Suppressor macrophage (primary cell): ENCODE measurements around the gene FAM193A.
"Not testable (repeated sequence)": the region's sequence is repeated elsewhere in the genome, so short reads cannot be mapped to it uniquely, and the experiment has no call there.

Source experiments
- DNase-seq, 4 experiments: peaks; one replicate each; pipeline ENCODE4 v3.0.0-alpha.2; 2020 to 2022

The FAM193A gene

GRCh38 chr4:2619459-2619858, 83.0 kb downstream of the FAM193A start:
- no peak for DNase-seq

- DNase-seq = no peak
These were observed 85.0 kb downstream of the FAM193A start for GRCh38 chr4:2621419-2621818.

- no peak for DNase-seq
These were observed 87.0 kb downstream of the FAM193A start for GRCh38 chr4:2623442-2623841.

- DNase-seq = no peak
These were observed 88.5 kb downstream of the FAM193A start for GRCh38 chr4:2624782-2625530.

GRCh38 chr4:2626231-2626630, 89.8 kb downstream of the FAM193A start:
- DNase-seq = no peak

GRCh38 chr4:2630556-2631273, 94.3 kb downstream of the FAM193A start:
- DNase-seq = no peak

- DNase-seq = no peak
These were observed 97.6 kb downstream of the FAM193A start for GRCh38 chr4:2634014-2634413.

GRCh38 chr4:2636331-2636730, 99.9 kb downstream of the FAM193A start:
- no peak for DNase-seq

- not testable (repeated sequence) for DNase-seq
These were observed 100.5 kb downstream of the FAM193A start for GRCh38 chr4:2636994-2637393.

GRCh38 chr4:2637956-2638552, 101.6 kb downstream of the FAM193A start:
- DNase-seq = no peak

- DNase-seq = no peak
These were observed 102.3 kb downstream of the FAM193A start for GRCh38 chr4:2638730-2639129.

GRCh38 chr4:2642968-2643367, 106.5 kb downstream of the FAM193A start:
- no peak for DNase-seq

GRCh38 chr4:2643555-2643954, 107.1 kb downstream of the FAM193A start:
- no peak for DNase-seq

- DNase-seq = no peak
These were observed 110.1 kb downstream of the FAM193A start for GRCh38 chr4:2646396-2647149.

GRCh38 chr4:2647403-2648158, 111.1 kb downstream of the FAM193A start:
- DNase-seq = no peak

GRCh38 chr4:2648159-2648814, 111.8 kb downstream of the FAM193A start:
- no peak for DNase-seq

GRCh38 chr4:2649604-2650114, 113.2 kb downstream of the FAM193A start:
- no peak for DNase-seq

- DNase-seq = no peak
These were observed 113.8 kb downstream of the FAM193A start for GRCh38 chr4:2650276-2650675.

- DNase-seq = no peak
These were observed 115.1 kb downstream of the FAM193A start for GRCh38 chr4:2651546-2651945.

GRCh38 chr4:2651998-2652397, 115.6 kb downstream of the FAM193A start:
- no peak for DNase-seq

- no peak for DNase-seq
These were observed 116.1 kb downstream of the FAM193A start for GRCh38 chr4:2652415-2653160.
